OCI-LY7 (cell line): ENCODE results near the gene C14orf132. TPM values are rescaled to one million over a fixed set of nuclear protein-coding genes. Genes with fewer than 3 reads are reported as not detected.

Experiments
- BruUV-seq: library from RNA; stranded (reverse); fragments of 400-500 nt; replicated peaks from 2 replicates; lab custom pipeline; 2021; lab: Mats Ljungman, UMichigan
- CTCF ChIA-PET: fragments of 300-600 bp; sonication (Branson Sonifier 250); formaldehyde crosslinking; loops from one replicate; lab custom pipeline; 2022; ENCODE audit warnings: antibody characterized with exemption; ENCODE audit not compliant: unreplicated experiment; lab: Charles Lee
- POLR2A ChIA-PET: fragments of 300-600 bp; sonication (Branson Sonifier 250); formaldehyde crosslinking; loops from one replicate; lab custom pipeline; 2022; ENCODE audit warnings: antibody characterized with exemption; lab: Charles Lee
- DNase-seq: peaks from one replicate; pipeline ENCODE4 v3.0.0-alpha.2; 2015; ENCODE audit warnings: low spot score
- H2AFZ ChIP-seq: fragments of 200-600 bp; sonication (generic), shearing (Covaris generic); 2 replicates; pipeline ENCODE4 v1.6.1; 2014; ENCODE audit warnings: mild to moderate bottlenecking, antibody characterized with exemption, low read length, moderate library complexity
- H3K27ac ChIP-seq: fragments of 200-600 bp; sonication (generic); 2 replicates; pipeline ENCODE4 v1.5.1; 2014; ENCODE audit warnings: mixed run types, low read depth, mild to moderate bottlenecking, moderate library complexity, low read length, inconsistent platforms; ENCODE audit not compliant: poor library complexity, severe bottlenecking
- H3K36me3 ChIP-seq: fragments of 200-600 bp; sonication (generic); 2 replicates; pipeline ENCODE4 v1.6.1; 2014; ENCODE audit warnings: mild to moderate bottlenecking, antibody characterized with exemption, low read length, moderate library complexity, mixed read lengths; ENCODE audit not compliant: insufficient read depth
- H3K4me1 ChIP-seq: fragments of 200-600 bp; sonication (generic); 2 replicates; pipeline ENCODE4 v1.5.1; 2014; ENCODE audit warnings: mild to moderate bottlenecking, low read length; ENCODE audit not compliant: insufficient read depth, poor library complexity, severe bottlenecking
- H3K4me2 ChIP-seq: fragments of 200-600 bp; sonication (generic); 2 replicates; pipeline ENCODE4 v1.6.1; 2014; ENCODE audit warnings: mild to moderate bottlenecking, low read length
- H3K4me3 ChIP-seq: fragments of 200-600 bp; sonication (generic); 2 replicates; pipeline ENCODE4 v1.5.1; 2014; ENCODE audit warnings: mild to moderate bottlenecking, low read depth, low read length; ENCODE audit not compliant: poor library complexity, severe bottlenecking
- H3K79me2 ChIP-seq: fragments of 200-600 bp; sonication (generic); 2 replicates; pipeline ENCODE4 v1.6.1; 2016; ENCODE audit warnings: low read depth, mild to moderate bottlenecking, low read length, moderate library complexity, mixed read lengths; ENCODE audit not compliant: insufficient read depth
- H3K9me2 ChIP-seq: fragments of 200-600 bp; sonication (generic); 2 replicates; pipeline ENCODE4 v1.6.1; 2016; ENCODE audit warnings: mild to moderate bottlenecking, low read length, mixed read lengths; ENCODE audit not compliant: insufficient read depth
- H3K9me3 ChIP-seq: fragments of 200-600 bp; sonication (generic); 2 replicates; pipeline ENCODE4 v1.6.1; 2014; ENCODE audit warnings: mild to moderate bottlenecking, mixed run types, low read length, mixed read lengths
- H4K20me1 ChIP-seq: fragments of 200-600 bp; sonication (generic); 2 replicates; pipeline ENCODE4 v1.6.1; 2014; ENCODE audit warnings: mild to moderate bottlenecking, antibody characterized with exemption, low read length, moderate library complexity, mixed read lengths; ENCODE audit not compliant: insufficient read depth
- CTCF ChIP-seq: fragments of 200-600 bp; sonication (generic); conservative IDR thresholded peaks from 2 replicates; pipeline ENCODE4 v1.5.1; 2014; ENCODE audit warnings: mild to moderate bottlenecking, antibody characterized with exemption, low read length, moderate library complexity, mixed read lengths
- EZH2phosphoT487 ChIP-seq: fragments of 200-600 bp; sonication (generic); IDR thresholded peaks from 2 replicates; pipeline ENCODE4 v1.6.1; 2018; ENCODE audit warnings: low read depth, borderline replicate concordance, mild to moderate bottlenecking, mixed run types, antibody characterized with exemption, low read length, moderate library complexity, mixed read lengths
- intact Hi-C: fragments of 100-400 bp; cut with micrococcal nuclease; formaldehyde crosslinking; loops from one replicate; pipeline ENCODE4 v1.10.0; 2022; ENCODE audit not compliant: unreplicated experiment
- total RNA-seq, 2 experiments: library from RNA; depleted of rRNA in 1 of 2; stranded (reverse); fragments of >200 nt in 1 of 2; shearing (Covaris generic) in 1 of 2; gene quantifications; 2 replicates each; pipeline ENCODE4 v1.2.3, GENCODE V29; 2014 to 2022

The C14orf132 gene
- total RNA-seq, 2 experiments from 2014 or later, result 0.27 TPM; not detected in 1

- BruUV-seq, result no TSS peak
Measured at GRCh38 chr14:96030108-96030760, 8.9 kb upstream of the C14orf132 start.

GRCh38 chr14:96031691-96032090 lies 7.5 kb upstream of the C14orf132 start:
- H3K27ac ChIP-seq, result no peak overlapping the region
- no peaks in the 10 kb centered on the region for H3K79me2 ChIP-seq
- no peak overlapping the region for H2AFZ ChIP-seq
- intact Hi-C loops, result no loop called here
- H3K4me2 ChIP-seq, result no peak overlapping the region
- TF ChIP-seq EZH2phosphoT487 (no peak), CTCF (no peak)
- no peaks in the 10 kb centered on the region for H4K20me1 ChIP-seq
- no peak for DNase-seq
- H3K9me3 ChIP-seq, result no peaks in the 10 kb centered on the region
- H3K4me1 ChIP-seq, result no peaks in the 10 kb centered on the region
- ChIA-PET POLR2A (no interaction called here), CTCF (no interaction called here)
- no peaks in the 10 kb centered on the region for H3K36me3 ChIP-seq
- no peaks in the 10 kb centered on the region for H3K9me2 ChIP-seq
- H3K4me3 ChIP-seq, result no peak overlapping the region
- BruUV-seq, result no TSS peak

More at GRCh38 chr14:96030108-96030760, 8.9 kb upstream of the C14orf132 start:
- POLR2A ChIA-PET, result no interaction called here
- no peak overlapping the region for H3K27ac ChIP-seq
- H2AFZ ChIP-seq, result no peak overlapping the region
- no peaks in the 10 kb centered on the region for H3K79me2 ChIP-seq
- H3K9me3 ChIP-seq, result no peaks in the 10 kb centered on the region
- intact Hi-C loops, result no loop called here
- DNase-seq, result no peak
- no peak overlapping the region for H3K4me2 ChIP-seq
- CTCF ChIA-PET, result no interaction called here
- no peaks in the 10 kb centered on the region for H3K36me3 ChIP-seq
- H3K4me3 ChIP-seq, result no peak overlapping the region
- H3K4me1 ChIP-seq, result no peaks in the 10 kb centered on the region
- no peaks in the 10 kb centered on the region for H4K20me1 ChIP-seq
- no peak for TF ChIP-seq EZH2phosphoT487
- TF ChIP-seq CTCF, result no peak
- no peaks in the 10 kb centered on the region for H3K9me2 ChIP-seq

- BruUV-seq, result no TSS peak
- Histone ChIP-seq H3K36me3 (no peaks in the 10 kb centered on the region), H2AFZ (no peak overlapping the region), H3K4me1 (no peaks in the 10 kb centered on the region), H4K20me1 (no peaks in the 10 kb centered on the region), H3K4me2 (no peak overlapping the region), H3K27ac (no peak overlapping the region), H3K79me2 (no peaks in the 10 kb centered on the region), H3K9me2 (no peaks in the 10 kb centered on the region), H3K4me3 (no peak overlapping the region), H3K9me3 (no peaks in the 10 kb centered on the region)
- ChIA-PET CTCF (no interaction called here), POLR2A (no interaction called here)
- no peak for DNase-seq
- intact Hi-C loops, result no loop called here
- TF ChIP-seq EZH2phosphoT487 (no peak), CTCF (no peak)
Measured at GRCh38 chr14:96035456-96035855, 3.7 kb upstream of the C14orf132 start.
